ENCODE measurements around the gene TBX1. TPM values are rescaled to one million over a fixed set of nuclear protein-coding genes. Genes with fewer than 3 reads are reported as not detected.

TBX1 gene
- total RNA-seq, 1 donor from 2014 or later, result 6.8 TPM

DNA sequence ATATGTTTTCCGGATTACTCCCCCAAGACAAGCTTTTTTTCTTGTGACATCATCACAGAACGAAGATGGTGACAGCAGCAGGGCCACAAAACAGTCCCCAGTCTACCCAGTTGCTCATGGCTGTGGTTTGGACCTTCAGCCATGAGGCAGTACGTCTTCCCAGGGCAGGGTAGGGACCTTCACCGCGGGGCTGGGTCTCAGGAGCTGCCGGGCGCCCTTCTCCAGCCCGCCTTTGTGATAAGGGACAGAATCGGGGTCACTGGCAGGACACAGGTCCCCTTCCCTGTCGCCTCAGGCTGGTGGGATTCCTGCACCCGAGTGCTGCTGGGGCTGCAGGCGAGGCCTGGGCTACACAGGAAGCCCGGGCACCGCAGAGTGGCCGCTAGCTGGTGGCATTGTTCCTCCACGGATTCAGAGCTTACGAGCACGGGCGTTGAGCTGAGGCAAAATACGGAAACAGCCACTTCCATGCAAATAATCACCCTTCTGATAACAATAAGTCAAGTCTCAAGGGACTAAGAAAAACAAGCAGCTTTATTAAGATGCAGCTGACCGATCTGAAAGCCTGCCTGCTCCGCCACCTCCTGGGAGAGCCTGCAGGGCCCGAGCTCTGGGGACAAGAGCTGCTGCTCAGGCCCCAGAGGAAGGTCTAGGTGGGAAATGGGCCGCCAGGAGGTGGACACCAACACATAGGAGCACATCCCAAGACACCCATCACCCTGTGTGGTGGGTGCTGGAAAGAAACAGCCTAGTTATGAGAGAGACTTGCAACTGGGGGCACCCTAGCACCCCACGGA lies 12.3 kb downstream of the TBX1 start:
- TF ChIP-seq, protein P1, sequence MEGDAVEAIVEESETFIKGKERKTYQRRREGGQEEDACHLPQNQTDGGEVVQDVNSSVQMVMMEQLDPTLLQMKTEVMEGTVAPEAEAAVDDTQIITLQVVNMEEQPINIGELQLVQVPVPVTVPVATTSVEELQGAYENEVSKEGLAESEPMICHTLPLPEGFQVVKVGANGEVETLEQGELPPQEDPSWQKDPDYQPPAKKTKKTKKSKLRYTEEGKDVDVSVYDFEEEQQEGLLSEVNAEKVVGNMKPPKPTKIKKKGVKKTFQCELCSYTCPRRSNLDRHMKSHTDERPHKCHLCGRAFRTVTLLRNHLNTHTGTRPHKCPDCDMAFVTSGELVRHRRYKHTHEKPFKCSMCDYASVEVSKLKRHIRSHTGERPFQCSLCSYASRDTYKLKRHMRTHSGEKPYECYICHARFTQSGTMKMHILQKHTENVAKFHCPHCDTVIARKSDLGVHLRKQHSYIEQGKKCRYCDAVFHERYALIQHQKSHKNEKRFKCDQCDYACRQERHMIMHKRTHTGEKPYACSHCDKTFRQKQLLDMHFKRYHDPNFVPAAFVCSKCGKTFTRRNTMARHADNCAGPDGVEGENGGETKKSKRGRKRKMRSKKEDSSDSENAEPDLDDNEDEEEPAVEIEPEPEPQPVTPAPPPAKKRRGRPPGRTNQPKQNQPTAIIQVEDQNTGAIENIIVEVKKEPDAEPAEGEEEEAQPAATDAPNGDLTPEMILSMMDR (IDR thresholded peaks at IDR 0.05; ENCODE audit: insufficient read depth, low read depth, low read length), result no peak
- Mint-ChIP-seq H3K4me1 (ENCODE audit: low read depth, unreplicated experiment) (no peaks in the 10 kb centered on the region), H3K27ac (ENCODE audit: unreplicated experiment) (peak overlapping the region; percentile 7), H3K36me3 (ENCODE audit: low read depth, unreplicated experiment) (no peaks in the 10 kb centered on the region), H3K4me3 (ENCODE audit: unreplicated experiment) (no peak overlapping the region), H3K27me3 (ENCODE audit: low read depth, unreplicated experiment) (peaks cover 64% of the 10 kb centered on the region), H3K9me3 (ENCODE audit: unreplicated experiment) (peaks cover 2% of the 10 kb centered on the region)
- Histone ChIP-seq H4K20me1 (ENCODE audit: insufficient read depth, low read length) (no peaks in the 10 kb centered on the region), H3K9ac (ENCODE audit: low read length) (no peak overlapping the region), H3K4me2 (ENCODE audit: low read length) (no peak overlapping the region), H2AFZ (ENCODE audit: low read depth, low read length) (no peak overlapping the region), H3K36me3 (ENCODE audit: insufficient read depth, low read length) (no peaks in the 10 kb centered on the region), H3K9me3 (ENCODE audit: insufficient read depth, low read depth, low read length) (no peaks in the 10 kb centered on the region), H3K27me3 (ENCODE audit: insufficient read depth, low read length) (peaks cover 50% of the 10 kb centered on the region), H3K4me3 (ENCODE audit: insufficient read depth, low read depth, low read length) (no peak overlapping the region), H3K4me1 (ENCODE audit: insufficient read depth, low read length) (no peaks in the 10 kb centered on the region), H3K27ac (ENCODE audit: low read depth, low read length) (no peak overlapping the region), H3K79me2 (ENCODE audit: insufficient read depth, low read length) (no peaks in the 10 kb centered on the region)
- FAIRE-seq, result no peak
- DNase-seq (ENCODE audit: low read depth), result no peak

DNA sequence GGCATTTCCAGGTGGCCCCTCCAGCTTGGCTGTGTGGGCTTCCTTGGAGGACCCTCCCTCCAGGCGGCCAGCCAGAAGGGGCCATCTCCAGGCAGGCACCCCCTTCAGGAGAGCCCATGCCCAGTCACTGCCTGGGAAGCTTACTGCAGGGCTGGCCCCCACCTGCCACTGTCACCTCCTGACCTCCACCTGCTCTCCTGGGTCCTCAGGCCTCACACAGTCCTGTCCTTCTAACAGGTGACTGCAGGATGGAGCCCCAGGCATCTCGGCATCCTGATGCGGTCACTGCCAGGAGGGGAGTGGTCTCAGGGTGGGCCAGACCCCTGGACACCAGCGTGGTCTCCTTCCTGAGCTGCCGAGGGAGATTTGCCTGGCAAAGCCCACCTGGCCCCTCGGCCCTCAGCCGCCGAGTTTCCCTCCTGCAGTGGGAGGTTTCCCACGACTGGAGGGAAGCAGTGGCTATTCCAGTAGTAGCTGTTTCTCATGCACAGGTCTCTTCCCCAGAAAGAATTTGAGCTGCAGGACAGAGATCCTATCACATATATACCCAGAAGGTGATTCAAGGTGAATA lies 13.0 kb downstream of the TBX1 start:
- Histone ChIP-seq H3K4me2 (ENCODE audit: low read length) (no peak overlapping the region), H3K79me2 (ENCODE audit: insufficient read depth, low read length) (no peaks in the 10 kb centered on the region), H3K9me3 (ENCODE audit: insufficient read depth, low read depth, low read length) (no peaks in the 10 kb centered on the region), H3K27ac (ENCODE audit: low read depth, low read length) (no peak overlapping the region), H3K27me3 (ENCODE audit: insufficient read depth, low read length) (peaks cover 43% of the 10 kb centered on the region), H3K4me3 (ENCODE audit: insufficient read depth, low read depth, low read length) (no peak overlapping the region), H3K9ac (ENCODE audit: low read length) (no peak overlapping the region), H4K20me1 (ENCODE audit: insufficient read depth, low read length) (no peaks in the 10 kb centered on the region), H3K4me1 (ENCODE audit: insufficient read depth, low read length) (no peaks in the 10 kb centered on the region), H2AFZ (ENCODE audit: low read depth, low read length) (no peak overlapping the region), H3K36me3 (ENCODE audit: insufficient read depth, low read length) (no peaks in the 10 kb centered on the region)
- Mint-ChIP-seq H3K9me3 (ENCODE audit: unreplicated experiment) (peaks cover 2% of the 10 kb centered on the region), H3K4me1 (ENCODE audit: low read depth, unreplicated experiment) (no peaks in the 10 kb centered on the region), H3K27me3 (ENCODE audit: low read depth, unreplicated experiment) (peaks cover 57% of the 10 kb centered on the region), H3K36me3 (ENCODE audit: low read depth, unreplicated experiment) (no peaks in the 10 kb centered on the region), H3K27ac (ENCODE audit: unreplicated experiment) (no peak overlapping the region), H3K4me3 (ENCODE audit: unreplicated experiment) (no peak overlapping the region)
- FAIRE-seq (no peak), DNase-seq (ENCODE audit: low read depth) (no peak)
- no peak for TF ChIP-seq EZH2 (IDR thresholded peaks at IDR 0.05; ENCODE audit: insufficient read depth, low read length)
- TF ChIP-seq, protein P1 (IDR thresholded peaks at IDR 0.05; ENCODE audit: insufficient read depth, low read depth, low read length), result no peak

DNA sequence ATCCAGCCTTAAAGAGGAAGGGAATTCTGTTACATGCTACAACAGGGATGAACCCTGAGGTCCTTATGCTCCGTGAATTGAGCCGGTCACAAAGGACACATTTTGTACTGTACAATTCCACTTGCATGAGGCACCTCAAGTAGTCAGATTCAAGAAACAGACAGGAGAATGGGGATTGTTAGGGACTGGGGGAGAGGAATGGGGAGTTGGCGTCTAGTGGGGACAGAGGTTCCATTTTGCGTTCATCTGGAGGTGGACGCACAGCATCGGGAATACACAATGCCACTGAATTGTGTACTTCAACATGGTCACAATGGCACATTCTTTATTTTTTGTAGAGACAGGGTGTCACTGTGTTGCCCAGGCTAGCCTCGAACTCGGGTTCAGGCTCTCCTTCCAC lies 14.1 kb downstream of the TBX1 start:
- H3K4me2 ChIP-seq (ENCODE audit: low read length), result no peak overlapping the region
- H3K27me3 ChIP-seq (ENCODE audit: insufficient read depth, low read length), result peaks cover 42% of the 10 kb centered on the region
- H3K4me3 Mint-ChIP-seq (ENCODE audit: unreplicated experiment), result no peak overlapping the region
- H3K4me3 ChIP-seq (ENCODE audit: insufficient read depth, low read depth, low read length), result no peak overlapping the region
- no peaks in the 10 kb centered on the region for H3K9me3 ChIP-seq (ENCODE audit: insufficient read depth, low read depth, low read length)
- no peaks in the 10 kb centered on the region for H3K79me2 ChIP-seq (ENCODE audit: insufficient read depth, low read length)
- H2AFZ ChIP-seq (ENCODE audit: low read depth, low read length), result no peak overlapping the region
- H3K9ac ChIP-seq (ENCODE audit: low read length), result no peak overlapping the region
- H3K27me3 Mint-ChIP-seq (ENCODE audit: low read depth, unreplicated experiment), result peaks cover 55% of the 10 kb centered on the region
- H3K4me1 Mint-ChIP-seq (ENCODE audit: low read depth, unreplicated experiment), result no peaks in the 10 kb centered on the region
- H3K4me1 ChIP-seq (ENCODE audit: insufficient read depth, low read length), result no peaks in the 10 kb centered on the region
- H4K20me1 ChIP-seq (ENCODE audit: insufficient read depth, low read length), result no peaks in the 10 kb centered on the region
- no peak for FAIRE-seq
- H3K9me3 Mint-ChIP-seq (ENCODE audit: unreplicated experiment), result peaks cover 2% of the 10 kb centered on the region
- H3K36me3 Mint-ChIP-seq (ENCODE audit: low read depth, unreplicated experiment), result peaks cover 3% of the 10 kb centered on the region
- no peak overlapping the region for H3K27ac ChIP-seq (ENCODE audit: low read depth, low read length)
- DNase-seq (ENCODE audit: low read depth), result no peak
- H3K27ac Mint-ChIP-seq (ENCODE audit: unreplicated experiment), result no peak overlapping the region
- H3K36me3 ChIP-seq (ENCODE audit: insufficient read depth, low read length), result no peaks in the 10 kb centered on the region
- TF ChIP-seq, protein P1 (IDR thresholded peaks at IDR 0.05; ENCODE audit: insufficient read depth, low read depth, low read length), result no peak
- no peak for TF ChIP-seq EZH2 (IDR thresholded peaks at IDR 0.05; ENCODE audit: insufficient read depth, low read length)

Data from astrocyte (in vitro differentiated cells and primary cell).